Ramos (cell line): ENCODE data around the gene TSPAN31.

Experiments
- in situ Hi-C: fragments of 300-500 bp; cut with MboI; formaldehyde crosslinking; loops from one replicate; pipeline ENCODE4 v1.14.3; 2022; ENCODE audit warnings: low sequenced_read_pairs; ENCODE audit not compliant: unreplicated experiment

The TSPAN31 gene

GRCh38 chr12:57763881-57764661, 19.2 kb downstream of the TSPAN31 start:
- in situ Hi-C loops: loop anchor here (25.0 kb wide), 1 partner anchor 527 kb away; the partner anchor contains the start of gene SHMT2

GRCh38 chr12:57764662-57765002, 19.8 kb downstream of the TSPAN31 start:
- in situ Hi-C loops: loop anchor here (25.0 kb wide), 1 partner anchor 527 kb away; the partner anchor contains the start of gene SHMT2

DNA sequence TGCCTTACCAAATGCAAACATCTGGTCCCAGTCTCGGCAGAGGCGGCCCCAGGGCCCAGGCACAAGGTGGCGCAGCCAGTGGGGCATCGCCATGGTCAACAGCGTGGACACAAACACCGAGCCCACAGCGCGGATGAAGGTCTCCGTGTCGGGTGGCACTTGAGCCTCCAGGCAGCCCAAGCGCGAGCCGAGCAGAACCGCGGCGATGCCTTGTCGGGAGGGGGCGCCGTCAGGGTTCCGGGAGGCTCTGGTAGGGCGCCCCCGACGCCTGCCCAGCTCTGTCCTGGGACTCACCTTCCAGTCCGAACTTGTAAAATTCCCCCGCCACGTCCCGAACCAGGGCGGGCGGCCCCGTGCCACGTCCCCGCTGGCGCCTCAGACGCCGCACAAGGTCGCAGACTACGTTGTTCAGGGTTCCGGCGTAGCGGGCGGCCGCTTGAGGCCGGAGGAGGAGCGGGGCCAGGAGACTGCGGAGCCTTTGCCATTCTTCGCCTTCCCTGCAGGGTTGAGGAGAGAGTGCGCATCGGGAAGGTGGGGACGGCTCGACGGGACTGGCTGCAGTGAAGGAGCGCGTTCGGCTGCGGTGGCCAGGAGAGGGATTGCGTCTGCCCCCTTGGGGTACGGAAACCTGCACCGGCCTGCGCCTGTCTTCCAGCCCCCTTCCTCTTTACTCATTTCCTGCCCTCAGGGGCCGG, 20.3 kb downstream of the TSPAN31 start:
- in situ Hi-C loops: loop anchor here (25.0 kb wide), 1 partner anchor 528 kb away; the partner anchor contains the start of gene SHMT2

DNA sequence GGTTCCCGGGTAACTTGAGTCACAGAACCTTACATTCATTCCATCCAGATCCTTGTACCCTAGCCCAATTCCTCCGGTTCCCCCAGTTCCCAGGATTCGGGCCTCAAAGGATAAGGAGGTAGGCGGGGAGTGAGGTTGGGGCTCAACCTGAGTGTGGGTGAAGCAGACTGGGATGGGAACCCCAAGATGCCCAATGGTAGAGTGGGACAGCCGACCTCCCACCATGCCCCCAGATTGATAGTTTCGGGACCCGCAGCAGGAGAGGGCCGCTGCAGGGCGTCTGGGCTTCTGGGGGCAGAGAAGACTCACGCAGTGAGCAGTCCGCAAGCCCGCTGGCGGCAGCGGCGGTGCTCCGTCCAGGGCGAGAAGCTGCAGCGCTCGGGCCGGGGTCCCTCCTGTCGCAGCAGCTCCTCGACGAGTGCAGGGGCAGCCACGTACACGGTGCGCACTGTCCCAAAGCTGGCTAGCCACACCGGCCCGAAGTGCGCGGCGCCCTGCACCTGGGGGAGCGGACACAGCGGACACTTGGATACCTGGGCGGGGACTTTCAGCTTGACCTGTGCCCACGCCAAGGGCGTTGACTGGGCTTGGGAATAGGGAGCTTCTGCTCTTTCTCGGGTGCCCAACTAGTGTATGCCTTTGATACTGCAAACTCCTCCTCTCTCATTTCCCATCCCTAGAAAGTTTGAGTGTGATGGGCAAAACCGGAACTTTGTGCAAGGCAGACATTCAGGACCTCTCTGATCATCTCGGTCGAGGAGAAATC, 21.0 kb downstream of the TSPAN31 start:
- in situ Hi-C loops: loop anchor here (25.0 kb wide), 1 partner anchor 529 kb away; the partner anchor contains the start of gene SHMT2

- in situ Hi-C loops: loop anchor here (25.0 kb wide), 1 partner anchor 529 kb away; the partner anchor contains the start of gene SHMT2
These were observed 21.8 kb downstream of the TSPAN31 start, which contains the start of gene CYP27B1 for GRCh38 chr12:57766464-57767304. Gene CYP27B1, minus strand, starts transcription at chr12:57767078. Its CDS starts 37 bp downstream, at chr12:57767041.

DNA sequence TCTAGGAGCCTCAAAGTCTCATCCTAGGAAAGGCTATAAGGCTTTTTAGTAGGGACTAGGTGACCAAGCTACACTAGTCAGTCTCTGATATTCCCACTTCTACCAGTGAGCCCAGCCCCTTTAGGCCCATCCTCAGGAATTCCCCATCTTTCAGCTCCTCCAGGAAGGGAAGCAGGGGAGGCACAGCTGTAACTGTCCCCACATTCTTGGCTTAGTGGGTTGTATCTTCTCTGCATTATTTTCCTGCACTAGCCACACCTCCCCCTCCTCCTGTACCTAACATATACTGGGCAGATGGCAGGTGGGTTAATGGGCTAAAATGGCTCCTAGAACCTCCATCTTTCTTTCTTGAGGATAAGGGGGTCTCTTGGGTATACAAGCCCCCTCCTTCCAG, 22.5 kb downstream of the TSPAN31 start:
- in situ Hi-C loops: loop anchor here (25.0 kb wide), 1 partner anchor 530 kb away; the partner anchor contains the start of gene SHMT2

DNA sequence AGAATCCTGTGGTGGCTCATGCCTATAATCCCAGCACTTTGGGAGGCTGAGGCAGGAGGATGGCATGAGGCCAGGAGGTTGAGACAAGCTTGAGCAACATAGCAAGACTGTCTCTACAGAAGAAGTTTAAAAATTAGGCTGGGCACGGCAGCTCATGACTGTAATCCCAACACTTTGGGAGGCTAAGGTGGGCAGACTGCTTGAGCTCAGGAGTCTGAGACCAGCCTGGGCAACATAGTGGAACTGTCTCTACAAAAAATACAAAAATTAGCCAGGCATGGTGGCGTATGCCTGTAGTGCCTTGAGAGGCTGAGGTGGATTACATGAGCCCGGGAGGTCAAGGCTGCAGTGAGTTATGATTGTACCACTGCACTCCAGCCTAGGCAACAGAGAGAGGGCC, 23.0 kb downstream of the TSPAN31 start:
- in situ Hi-C loops: loop anchor here (25.0 kb wide), 1 partner anchor 531 kb away; the partner anchor contains the start of gene SHMT2

GRCh38 chr12:57769594-57769993, 24.8 kb downstream of the TSPAN31 start:
- in situ Hi-C loops: loop anchor here (25.0 kb wide), 1 partner anchor 532 kb away; the partner anchor contains the start of gene SHMT2

DNA sequence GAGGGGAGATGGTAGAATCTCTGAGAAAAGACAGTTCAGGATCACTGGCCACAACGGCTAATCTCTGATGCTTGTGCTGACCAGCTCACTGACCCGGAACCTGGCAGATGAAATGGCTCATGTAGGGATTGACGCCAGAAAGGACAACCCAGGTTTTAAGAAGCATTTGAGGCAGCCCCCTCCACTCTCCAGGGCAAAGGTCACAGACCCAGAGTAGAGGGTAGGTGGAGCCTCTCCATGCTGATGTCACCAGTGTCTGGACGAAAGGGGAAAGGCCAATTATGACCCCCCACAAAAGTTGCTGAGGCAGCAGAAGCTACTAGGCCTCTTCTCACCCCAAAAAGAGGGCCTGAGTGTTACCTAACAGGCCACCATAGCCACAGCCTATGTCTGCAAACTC, 25.9 kb downstream of the TSPAN31 start:
- in situ Hi-C loops: loop anchor here (25.0 kb wide), 1 partner anchor 533 kb away; the partner anchor contains the start of gene SHMT2

DNA sequence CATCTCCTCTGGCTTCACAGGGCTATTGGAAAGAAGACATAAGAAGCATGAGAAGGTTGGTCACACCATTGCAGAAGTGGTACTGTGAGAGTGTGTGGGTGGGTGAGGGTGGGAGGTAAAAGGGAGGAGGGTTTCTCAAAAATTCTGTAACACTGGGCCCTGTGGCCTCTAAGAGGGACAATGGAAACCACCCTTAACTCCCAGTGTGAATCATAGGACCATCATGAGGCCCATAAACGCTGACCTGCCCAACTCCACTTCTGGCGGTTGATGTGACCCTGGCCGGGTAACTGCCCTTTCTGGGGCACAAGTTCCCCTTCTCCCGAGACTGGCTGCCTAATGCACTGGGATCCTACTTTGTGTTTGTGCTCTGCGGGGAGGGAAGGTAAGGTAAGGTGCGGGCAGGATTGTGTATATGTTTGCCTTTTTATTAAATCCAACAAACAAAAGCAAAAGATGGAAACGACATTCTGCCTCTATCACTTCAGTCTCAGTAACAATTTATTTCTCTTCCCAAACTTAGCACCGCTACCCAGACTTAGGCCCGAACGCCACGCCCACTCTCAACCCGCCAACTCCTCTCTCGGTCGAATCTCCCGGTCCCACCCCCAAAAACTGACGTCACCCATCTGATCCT, 26.5 kb downstream of the TSPAN31 start:
- in situ Hi-C loops: loop anchor here (25.0 kb wide), 1 partner anchor 534 kb away; the partner anchor contains the start of gene SHMT2

- in situ Hi-C loops: loop anchor here (25.0 kb wide), 1 partner anchor 535 kb away; the partner anchor contains the start of gene SHMT2
These were observed 27.1 kb downstream of the TSPAN31 start, which contains the start of gene METTL1 for GRCh38 chr12:57771873-57772428. Gene METTL1, minus strand, starts transcription at chr12:57772105. Its CDS starts 22 bp downstream, at chr12:57772083.

DNA sequence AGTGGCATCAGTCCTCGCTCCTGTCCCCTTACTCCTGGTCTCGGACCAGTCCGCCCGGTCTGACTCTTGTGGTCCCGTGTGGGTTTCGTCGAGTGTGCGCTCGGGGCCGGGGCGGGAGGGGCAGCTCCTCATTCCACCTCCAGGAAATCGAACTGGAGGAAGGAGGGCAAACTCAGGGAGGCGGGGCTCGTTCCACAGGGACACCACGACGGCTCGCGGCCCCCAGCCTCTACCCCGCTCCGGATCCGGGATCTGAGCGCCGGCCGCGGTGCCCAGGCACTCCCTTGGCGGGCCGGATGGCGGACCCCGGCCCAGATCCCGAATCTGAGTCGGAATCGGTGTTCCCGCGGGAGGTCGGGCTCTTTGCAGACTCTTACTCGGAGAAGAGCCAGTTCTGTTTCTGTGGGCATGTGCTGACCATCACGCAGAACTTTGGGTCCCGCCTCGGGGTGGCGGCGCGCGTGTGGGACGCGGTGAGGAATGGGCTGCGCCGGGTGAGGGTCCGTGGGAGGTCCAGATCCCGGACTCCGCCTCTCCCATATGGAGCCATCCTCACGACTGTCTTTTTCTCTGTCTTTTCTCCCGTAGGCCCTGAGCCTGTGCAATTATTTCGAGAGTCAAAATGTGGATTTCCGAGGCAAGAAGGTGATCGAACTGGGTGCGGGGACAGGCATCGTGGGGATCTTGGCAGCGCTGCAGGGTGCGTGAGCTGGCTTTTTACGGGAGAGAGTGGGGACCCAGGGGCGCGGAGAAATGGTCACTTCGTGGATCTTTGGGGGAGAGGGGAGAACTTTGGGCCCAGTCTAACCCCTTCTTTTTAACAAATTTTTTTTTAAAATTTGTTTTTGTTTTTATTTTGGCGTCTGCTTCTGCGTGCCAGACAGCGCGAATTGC, 27.8 kb downstream of the TSPAN31 start, which contains the start of gene EEF1AKMT3:
TSS of gene EEF1AKMT3 (plus strand) at position 186 of the 894 bp plus-strand sequence. CDS start at position 297, 111 bp downstream.
- in situ Hi-C loops: loop anchor here (25.0 kb wide), 1 partner anchor 535 kb away; the partner anchor contains the start of gene SHMT2

GRCh38 chr12:57774634-57775033, 29.8 kb downstream of the TSPAN31 start:
- in situ Hi-C loops: loop anchor here (25.0 kb wide), 1 partner anchor 537 kb away; the partner anchor contains the start of gene SHMT2

DNA sequence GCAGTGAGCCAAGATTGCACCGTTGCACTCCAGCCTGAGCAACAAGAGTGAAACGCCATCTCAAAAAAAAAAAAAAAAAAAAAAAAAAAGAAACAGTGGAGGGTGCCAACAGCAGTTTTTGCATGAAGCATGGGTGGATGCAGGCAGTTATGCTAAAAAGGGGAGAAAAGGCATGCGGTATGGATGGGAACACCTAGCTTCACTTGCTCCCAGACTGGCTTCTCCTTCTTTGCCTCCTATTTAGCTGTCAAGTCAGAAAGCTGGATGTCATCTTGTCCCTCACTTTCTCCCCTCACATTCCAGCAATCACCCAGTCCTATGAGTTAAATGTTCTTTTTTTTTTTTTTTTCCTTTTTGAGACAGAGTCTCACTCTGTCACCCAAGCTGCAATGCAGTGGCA, 30.2 kb downstream of the TSPAN31 start:
- in situ Hi-C loops: no loop called here

- in situ Hi-C loops: no loop called here
These were observed 30.9 kb downstream of the TSPAN31 start for GRCh38 chr12:57775563-57776246.

DNA sequence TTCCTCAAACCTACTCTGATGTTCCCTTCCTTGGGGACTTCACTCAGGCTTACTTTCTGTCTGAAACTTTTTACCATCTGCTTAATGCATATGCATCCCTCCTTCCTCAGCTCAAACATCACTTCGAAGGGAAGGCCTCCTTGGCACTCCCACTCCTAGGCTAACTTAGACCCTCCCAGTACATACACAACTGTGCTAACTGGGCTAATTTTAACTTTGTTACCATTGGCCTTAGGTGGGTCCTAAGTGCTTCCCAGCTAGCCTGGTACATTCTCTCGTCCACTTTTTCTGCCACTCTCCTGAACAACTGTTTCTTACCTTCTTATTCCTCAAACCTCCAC, 31.4 kb downstream of the TSPAN31 start:
- in situ Hi-C loops: no loop called here
